ENCODE measurements around the gene AOPEP.
"Not testable (repeated sequence)": the region's sequence is repeated elsewhere in the genome, so short reads cannot be mapped to it uniquely, and the experiment has no call there.

AOPEP gene

DNA sequence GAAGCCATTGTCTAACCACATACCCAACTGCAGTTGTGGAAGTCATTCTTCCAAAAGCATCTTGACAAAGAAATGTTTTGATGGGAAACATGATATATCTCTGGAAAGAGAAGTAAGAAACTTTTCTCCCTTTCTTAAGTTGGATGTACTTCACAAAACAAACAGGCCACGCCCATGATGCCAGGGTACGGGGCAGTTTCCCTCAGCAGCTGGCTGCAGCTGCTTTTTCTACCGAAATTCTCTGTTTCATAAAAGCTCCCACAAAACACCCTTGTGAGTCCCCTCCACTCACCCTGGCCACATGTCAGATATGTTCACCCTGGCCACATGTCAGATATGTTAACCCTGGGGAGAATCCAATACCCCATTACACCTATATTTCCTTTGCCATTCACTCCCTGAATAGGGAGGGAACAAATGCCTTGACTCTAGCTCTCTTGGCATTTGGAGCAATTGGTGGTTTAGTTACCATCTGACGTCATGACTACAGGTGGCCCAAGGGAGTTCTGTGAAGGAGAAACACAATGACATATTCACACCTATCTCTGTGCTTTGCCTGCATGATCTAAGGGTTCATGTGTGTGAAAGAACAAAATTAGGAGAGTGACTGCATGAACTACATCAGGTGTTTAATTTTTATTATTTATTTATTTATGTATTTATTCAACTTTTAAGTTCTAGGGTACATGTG, 103.0 kb downstream of the AOPEP start:
- no peaks in the 10 kb centered on the region for H3K79me2 ChIP-seq (ENCODE audit: control insufficient read depth, low read length)
- H3K27me3 ChIP-seq (ENCODE audit: control insufficient read depth, low read length): no peaks in the 10 kb centered on the region
- H3K9me3 ChIP-seq (ENCODE audit: control insufficient read depth, insufficient read depth, low read length): no peaks in the 10 kb centered on the region
- H3K4me1 ChIP-seq (ENCODE audit: control insufficient read depth, low read length): no peaks in the 10 kb centered on the region
- no peaks in the 10 kb centered on the region for H3K9me2 ChIP-seq (replicated peaks; ENCODE audit: control insufficient read depth, low read length)
- H3K27ac ChIP-seq (ENCODE audit: low read depth, low read length): no peak overlapping the region
- H3K36me3 ChIP-seq (ENCODE audit: control insufficient read depth, low read length): no peaks in the 10 kb centered on the region
- H3F3A ChIP-seq (ENCODE audit: control insufficient read depth, insufficient read depth): no peaks in the 10 kb centered on the region
- H3K4me2 ChIP-seq (ENCODE audit: low read length): no peak overlapping the region
- no peaks in the 10 kb centered on the region for H4K20me1 ChIP-seq (ENCODE audit: control insufficient read depth, insufficient read depth, low read depth, low read length)
- H3K4me3 ChIP-seq (ENCODE audit: low read length): no peak overlapping the region
- TF ChIP-seq EZH2phosphoT487 (IDR thresholded peaks at IDR 0.05; ENCODE audit: borderline replicate concordance, low read length): no peak
- TF ChIP-seq, protein P1, sequence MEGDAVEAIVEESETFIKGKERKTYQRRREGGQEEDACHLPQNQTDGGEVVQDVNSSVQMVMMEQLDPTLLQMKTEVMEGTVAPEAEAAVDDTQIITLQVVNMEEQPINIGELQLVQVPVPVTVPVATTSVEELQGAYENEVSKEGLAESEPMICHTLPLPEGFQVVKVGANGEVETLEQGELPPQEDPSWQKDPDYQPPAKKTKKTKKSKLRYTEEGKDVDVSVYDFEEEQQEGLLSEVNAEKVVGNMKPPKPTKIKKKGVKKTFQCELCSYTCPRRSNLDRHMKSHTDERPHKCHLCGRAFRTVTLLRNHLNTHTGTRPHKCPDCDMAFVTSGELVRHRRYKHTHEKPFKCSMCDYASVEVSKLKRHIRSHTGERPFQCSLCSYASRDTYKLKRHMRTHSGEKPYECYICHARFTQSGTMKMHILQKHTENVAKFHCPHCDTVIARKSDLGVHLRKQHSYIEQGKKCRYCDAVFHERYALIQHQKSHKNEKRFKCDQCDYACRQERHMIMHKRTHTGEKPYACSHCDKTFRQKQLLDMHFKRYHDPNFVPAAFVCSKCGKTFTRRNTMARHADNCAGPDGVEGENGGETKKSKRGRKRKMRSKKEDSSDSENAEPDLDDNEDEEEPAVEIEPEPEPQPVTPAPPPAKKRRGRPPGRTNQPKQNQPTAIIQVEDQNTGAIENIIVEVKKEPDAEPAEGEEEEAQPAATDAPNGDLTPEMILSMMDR (IDR thresholded peaks at IDR 0.05; ENCODE audit: low read depth, low read length, poor library complexity, severe bottlenecking): no peak

- H3K4me3 ChIP-seq (ENCODE audit: low read length); H3K79me2 ChIP-seq (ENCODE audit: control insufficient read depth, low read length); H3K4me2 ChIP-seq (ENCODE audit: low read length); H4K20me1 ChIP-seq (ENCODE audit: control insufficient read depth, insufficient read depth, low read depth, low read length); H3K9me3 ChIP-seq (ENCODE audit: control insufficient read depth, insufficient read depth, low read length); H3K9me2 ChIP-seq (replicated peaks; ENCODE audit: control insufficient read depth, low read length); H3K27me3 ChIP-seq (ENCODE audit: control insufficient read depth, low read length); H3K27ac ChIP-seq (ENCODE audit: low read depth, low read length); H3K36me3 ChIP-seq (ENCODE audit: control insufficient read depth, low read length); H3K4me1 ChIP-seq (ENCODE audit: control insufficient read depth, low read length); H3F3A ChIP-seq (ENCODE audit: control insufficient read depth, insufficient read depth): not testable (repeated sequence)
These were observed 103.6 kb downstream of the AOPEP start for GRCh38 chr9:94830071-94830604.

GRCh38 chr9:94833802-94834201, 107.3 kb downstream of the AOPEP start:
- Histone ChIP-seq H3F3A (ENCODE audit: control insufficient read depth, insufficient read depth) (no peaks in the 10 kb centered on the region), H3K4me3 (ENCODE audit: low read length) (no peak overlapping the region), H3K9me3 (ENCODE audit: control insufficient read depth, insufficient read depth, low read length) (no peaks in the 10 kb centered on the region)

GRCh38 chr9:94837404-94837803, 110.9 kb downstream of the AOPEP start:
- TF ChIP-seq EZH2phosphoT487 (IDR thresholded peaks at IDR 0.05; ENCODE audit: borderline replicate concordance, low read length): no peak
- TF ChIP-seq, protein P1 (IDR thresholded peaks at IDR 0.05; ENCODE audit: low read depth, low read length, poor library complexity, severe bottlenecking): no peak
- Histone ChIP-seq H3K9me2 (replicated peaks; ENCODE audit: control insufficient read depth, low read length) (no peaks in the 10 kb centered on the region), H3K4me1 (ENCODE audit: control insufficient read depth, low read length) (no peaks in the 10 kb centered on the region), H3K79me2 (ENCODE audit: control insufficient read depth, low read length) (no peaks in the 10 kb centered on the region), H3K4me3 (ENCODE audit: low read length) (no peak overlapping the region), H4K20me1 (ENCODE audit: control insufficient read depth, insufficient read depth, low read depth, low read length) (no peaks in the 10 kb centered on the region), H3K36me3 (ENCODE audit: control insufficient read depth, low read length) (no peaks in the 10 kb centered on the region), H3K9me3 (ENCODE audit: control insufficient read depth, insufficient read depth, low read length) (no peaks in the 10 kb centered on the region), H3K27ac (ENCODE audit: low read depth, low read length) (no peak overlapping the region), H3K4me2 (ENCODE audit: low read length) (no peak overlapping the region), H3K27me3 (ENCODE audit: control insufficient read depth, low read length) (no peaks in the 10 kb centered on the region), H3F3A (ENCODE audit: control insufficient read depth, insufficient read depth) (no peaks in the 10 kb centered on the region)

More at GRCh38 chr9:94833802-94834201, 107.3 kb downstream of the AOPEP start:
- no peaks in the 10 kb centered on the region for H3K79me2 ChIP-seq (ENCODE audit: control insufficient read depth, low read length)
- TF ChIP-seq, protein P1 (IDR thresholded peaks at IDR 0.05; ENCODE audit: low read depth, low read length, poor library complexity, severe bottlenecking): no peak
- TF ChIP-seq EZH2phosphoT487 (IDR thresholded peaks at IDR 0.05; ENCODE audit: borderline replicate concordance, low read length): no peak
- no peaks in the 10 kb centered on the region for H3K27me3 ChIP-seq (ENCODE audit: control insufficient read depth, low read length)
- H3K4me1 ChIP-seq (ENCODE audit: control insufficient read depth, low read length): no peaks in the 10 kb centered on the region
- H3K4me2 ChIP-seq (ENCODE audit: low read length): no peak overlapping the region
- no peak overlapping the region for H3K27ac ChIP-seq (ENCODE audit: low read depth, low read length)
- no peaks in the 10 kb centered on the region for H4K20me1 ChIP-seq (ENCODE audit: control insufficient read depth, insufficient read depth, low read depth, low read length)
- H3K9me2 ChIP-seq (replicated peaks; ENCODE audit: control insufficient read depth, low read length): no peaks in the 10 kb centered on the region
- H3K36me3 ChIP-seq (ENCODE audit: control insufficient read depth, low read length): no peaks in the 10 kb centered on the region

All from DOHH2 (cell line).